Mammary epithelial cell (primary cell): Measurements from ENCODE around the gene SERPINB4.

ENCODE experiments used
- CTCF ChIP-seq, 2 donors: IDR thresholded peaks in 1 of 2; conservative IDR thresholded peaks in 1 of 2; 2 replicates each; pipeline ENCODE4 v1.5.1; 2011 to 2012; ENCODE audit warnings: inconsistent platforms in 2 of 2, low read length in 2 of 2, mild to moderate bottlenecking in 2 of 2, control low read depth in 1 of 2, low read depth in 1 of 2; ENCODE audit not compliant: insufficient read depth in 1 of 2; ENCODE audit errors: extremely low read depth in 1 of 2
- EZH2 ChIP-seq: IDR thresholded peaks from 2 replicates; pipeline ENCODE4 v1.6.1; 2012; ENCODE audit warnings: low read length, inconsistent platforms, borderline replicate concordance

DNA sequence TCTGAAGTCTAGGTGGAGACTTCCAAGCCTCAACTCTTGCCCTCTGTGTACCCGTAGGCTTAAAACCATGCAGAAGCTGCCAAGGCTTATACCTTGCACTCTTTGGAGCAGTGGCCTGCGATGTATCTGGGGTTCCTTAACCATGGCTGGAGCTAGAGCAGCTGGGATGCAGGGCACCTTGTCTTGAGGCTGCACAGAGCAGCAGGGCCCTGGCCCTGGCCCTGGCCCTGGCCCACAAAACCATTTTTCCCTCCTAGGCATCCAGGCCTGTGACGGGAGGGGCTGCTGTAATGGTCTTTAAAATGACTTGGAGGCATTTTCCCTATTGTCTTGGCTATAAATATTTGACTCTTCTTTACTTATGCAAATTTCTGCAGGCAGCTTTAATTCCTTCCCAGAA, 19.2 kb downstream of the SERPINB4 start:
- TF ChIP-seq CTCF (conservative IDR thresholded peaks at IDR 0.05 in 1 of 2, IDR thresholded peaks at IDR 0.05 in 1 of 2; ENCODE audit: extremely low read depth in 1 of 2, insufficient read depth in 1 of 2, low read depth in 1 of 2, low read length in 2 of 2) = no peak
- no peak for TF ChIP-seq EZH2
